Measurements from ENCODE around the gene TNFSF15.

TNFSF15 gene

GRCh38 chr9:114824110-114824509 is 18.3 kb upstream of the TNFSF15 start:
- no peak for DNase-seq

GRCh38 chr9:114823441-114823840 is 17.6 kb upstream of the TNFSF15 start:
- DNase-seq, result no peak

DNA sequence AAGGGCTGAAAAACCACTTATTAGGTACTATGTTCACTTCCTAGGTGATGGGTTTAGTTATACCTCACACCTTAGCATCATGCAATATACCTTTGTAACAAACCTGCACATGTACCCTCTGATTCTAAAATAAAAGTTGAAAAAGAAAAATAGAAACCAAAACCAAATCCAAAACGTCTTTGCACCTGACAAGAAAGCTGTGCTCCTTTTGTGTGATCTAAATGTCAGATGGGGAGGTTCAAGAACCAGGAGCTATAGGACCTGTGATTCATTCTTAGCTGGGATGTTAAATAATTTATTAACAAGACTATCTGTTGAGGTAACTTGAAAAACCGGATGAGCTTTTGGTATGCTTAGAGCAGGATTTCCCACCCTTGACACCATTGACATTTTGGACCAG is 16.9 kb upstream of the TNFSF15 start:
- no peak for DNase-seq

DNA sequence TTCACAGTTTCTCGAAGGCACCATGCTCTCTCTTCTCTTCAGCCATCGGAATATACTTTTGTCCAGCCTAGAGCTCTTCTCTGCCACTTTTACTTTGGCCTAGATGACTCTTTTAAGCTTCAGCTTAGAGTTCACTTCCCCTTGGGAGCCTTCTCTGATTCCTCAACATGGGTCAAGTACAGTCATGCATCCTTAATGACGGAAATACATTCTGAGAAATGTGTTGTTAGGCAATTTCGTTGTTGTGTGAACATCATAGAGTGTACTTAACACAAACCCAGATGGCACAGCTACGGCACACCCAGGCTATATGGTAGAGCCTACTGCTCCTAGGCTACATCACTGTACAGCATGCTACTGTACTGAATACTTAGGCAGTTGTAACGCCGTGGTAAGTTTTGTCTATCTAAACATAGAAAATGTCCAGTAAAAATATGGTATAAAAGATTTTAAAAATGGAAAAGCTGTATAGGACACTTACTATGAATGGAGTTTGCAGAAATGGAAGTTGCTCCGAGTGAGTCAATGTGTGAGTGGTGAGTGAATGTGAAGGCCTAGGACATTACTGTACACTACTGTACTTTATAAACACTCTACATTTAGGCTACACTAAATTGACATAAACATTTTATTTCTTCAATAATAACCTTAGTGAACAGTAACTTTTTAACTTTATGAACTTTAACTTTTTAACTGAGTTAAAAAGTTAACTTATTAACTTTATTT is 15.1 kb upstream of the TNFSF15 start:
- no peak for DNase-seq

DNA sequence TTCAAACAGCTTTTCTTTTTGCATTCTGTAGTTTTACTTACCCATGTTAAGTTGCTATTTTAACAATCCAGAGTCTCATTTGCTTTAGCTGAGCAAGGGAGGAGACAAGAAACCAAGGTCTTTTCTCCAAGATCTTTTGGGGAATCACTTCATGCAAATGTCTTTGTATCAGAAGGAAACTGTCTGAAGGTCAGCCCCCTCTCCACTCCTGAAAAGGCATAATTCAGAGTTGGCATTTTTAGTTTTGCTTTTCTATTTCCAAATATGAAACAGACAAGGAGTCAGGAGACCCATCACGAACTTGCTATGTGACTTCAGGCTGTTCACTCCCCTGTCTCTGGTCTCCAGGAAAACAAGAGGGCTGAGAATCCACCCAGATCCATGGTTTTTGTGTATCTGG is 12.3 kb upstream of the TNFSF15 start:
- DNase-seq, result no peak

- DNase-seq, result no peak
Observed at GRCh38 chr9:114813717-114814418, 8.0 kb upstream of the TNFSF15 start.

DNA sequence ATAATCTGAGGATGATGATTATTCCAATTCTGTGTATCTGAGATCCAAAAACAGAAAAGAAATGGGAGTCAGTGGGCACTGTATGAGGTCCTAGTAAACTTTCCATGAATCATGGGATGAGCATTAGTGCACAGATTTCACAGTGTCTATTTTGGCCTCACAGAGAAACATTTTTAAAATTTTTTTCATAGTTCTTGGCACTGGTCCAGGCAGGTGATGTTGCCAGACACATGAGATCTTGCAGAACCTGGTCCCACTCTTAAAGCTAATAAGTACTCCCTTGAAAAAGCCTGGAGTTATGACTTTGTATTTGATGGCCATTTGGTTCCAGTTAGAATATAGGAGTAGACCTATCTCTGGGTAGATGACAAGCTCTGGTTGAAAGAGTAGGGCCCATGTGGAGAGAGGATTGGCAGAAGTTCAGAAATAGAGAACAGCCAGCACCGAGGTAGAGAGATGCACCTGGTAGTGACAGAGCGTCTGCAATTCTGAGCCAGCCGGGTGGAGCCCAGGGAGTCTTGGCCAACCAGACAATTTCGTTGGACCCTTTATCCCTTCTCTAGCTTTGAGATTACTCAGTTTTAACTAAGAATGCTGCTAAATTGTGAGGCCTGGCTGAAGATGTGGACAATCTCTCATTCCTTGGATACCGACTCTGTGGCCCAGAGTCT is 6.3 kb upstream of the TNFSF15 start:
- DNase-seq, result no peak

DNA sequence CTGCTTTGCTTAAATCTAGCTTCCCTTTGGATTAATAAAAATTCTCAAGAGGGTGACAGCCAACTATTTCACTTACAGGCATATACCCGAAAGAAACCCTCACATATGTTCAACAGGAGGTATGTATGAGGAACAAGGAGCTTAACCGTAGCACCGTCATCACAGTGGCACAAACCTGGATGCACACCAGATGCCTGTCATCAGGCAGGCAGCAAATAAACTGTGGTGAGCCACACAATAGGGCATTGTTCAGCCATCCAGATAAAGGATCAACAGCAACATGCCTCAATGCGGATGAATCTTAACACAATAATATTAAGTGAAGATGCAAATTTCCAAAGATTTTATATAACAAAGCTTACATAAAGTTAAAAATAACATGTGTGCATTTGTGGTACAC is 5.5 kb upstream of the TNFSF15 start:
- no peak for DNase-seq

DNA sequence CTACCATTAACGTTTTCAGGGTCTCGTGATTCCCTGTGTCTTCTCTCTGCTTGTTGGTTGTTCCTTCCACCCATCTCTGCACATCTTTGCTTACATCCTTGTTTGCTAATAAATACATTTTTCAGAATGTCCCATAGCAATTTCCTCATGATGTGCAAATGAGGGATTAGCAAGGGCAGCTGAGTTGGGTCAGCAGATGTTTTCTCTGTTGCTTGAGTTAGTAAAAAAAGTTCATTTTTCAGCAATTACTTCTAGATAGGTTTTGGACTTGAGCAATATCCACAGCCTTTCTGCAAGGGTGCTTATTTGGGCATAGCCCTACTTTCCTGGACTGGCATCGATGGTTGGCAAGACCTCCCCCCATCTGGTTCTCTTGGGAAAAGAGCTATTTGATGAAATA is 4.8 kb upstream of the TNFSF15 start:
- no peak for DNase-seq

DNA sequence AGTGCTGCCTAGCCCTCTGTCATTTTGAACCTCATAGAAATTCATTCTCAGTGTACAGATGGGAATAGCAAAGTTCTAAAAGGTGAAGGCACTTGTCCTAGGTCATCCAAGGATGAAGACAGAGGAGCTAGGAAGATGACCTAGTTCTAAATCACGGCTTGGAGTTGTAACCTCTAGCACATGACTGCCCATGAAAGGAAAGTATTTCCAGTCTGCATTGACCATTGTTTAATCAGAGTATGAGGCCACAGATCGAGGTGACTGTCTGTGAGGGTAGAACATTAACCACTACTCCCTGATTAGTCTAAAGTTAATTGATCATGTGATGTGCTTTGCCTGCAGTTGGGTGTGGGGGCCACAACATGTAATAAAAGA is 674 bp upstream of the TNFSF15 start:
- no peak for DNase-seq

- no peak for DNase-seq
Observed at GRCh38 chr9:114804505-114804904, 1.3 kb downstream of the TNFSF15 start.

- no peak for DNase-seq
Observed at GRCh38 chr9:114803479-114804265, 2.2 kb downstream of the TNFSF15 start.

DNA sequence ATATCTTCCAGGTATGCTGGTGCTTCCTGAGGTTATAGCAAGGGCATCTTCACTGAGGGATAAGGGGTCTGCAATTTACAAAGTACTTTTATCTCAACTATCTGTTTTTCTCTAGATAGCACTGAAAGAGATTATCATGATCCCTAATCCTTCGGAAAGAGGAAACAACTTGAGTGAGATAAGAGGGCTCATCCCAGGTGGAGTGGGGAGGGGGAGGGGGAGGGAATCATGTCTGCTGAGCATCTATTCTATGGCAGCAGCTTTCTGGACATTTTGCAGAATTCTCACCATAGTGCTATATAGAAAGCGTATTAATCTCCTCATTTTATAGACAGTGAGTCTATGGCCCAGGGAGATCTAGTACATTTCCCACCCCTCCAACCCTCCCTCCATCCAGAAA is 5.9 kb downstream of the TNFSF15 start:
- no peak for DNase-seq

- DNase-seq, result peak; percentile 50
Observed at GRCh38 chr9:114799441-114799840, 6.4 kb downstream of the TNFSF15 start.

DNA sequence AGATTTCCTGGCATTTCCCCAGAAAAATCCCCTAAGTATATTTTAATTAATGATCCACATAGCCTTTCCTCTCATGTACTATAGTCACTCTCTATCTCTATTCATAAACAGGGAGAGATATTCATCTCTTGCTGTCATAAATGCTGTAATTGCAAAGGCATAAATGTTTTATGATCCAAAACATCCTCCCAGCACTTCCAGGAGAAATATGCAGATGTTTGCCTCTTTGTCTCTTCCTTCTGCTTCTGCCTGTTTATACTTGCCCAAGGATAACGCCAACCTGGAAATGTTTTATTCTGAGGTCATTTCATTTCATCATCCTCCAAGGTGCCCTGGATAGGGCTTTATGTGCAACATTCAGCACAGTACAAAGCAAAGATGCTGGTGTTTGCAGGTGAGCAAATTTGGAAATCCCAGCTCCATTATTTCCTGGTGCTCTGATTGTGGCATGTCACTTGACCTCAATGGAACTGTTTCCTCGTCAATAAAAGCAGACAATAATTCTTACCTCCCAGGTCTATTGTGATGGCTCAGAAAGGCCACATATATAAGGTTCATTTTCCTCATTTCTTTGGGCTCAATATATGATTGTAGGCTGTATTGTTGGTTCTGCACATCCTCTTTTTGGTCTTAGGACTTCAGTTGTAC is 6.9 kb downstream of the TNFSF15 start:
- DNase-seq, result no peak

GRCh38 chr9:114798101-114798500 is 7.7 kb downstream of the TNFSF15 start:
- DNase-seq, result no peak

- no peak for DNase-seq
Observed at GRCh38 chr9:114792396-114792795, 13.4 kb downstream of the TNFSF15 start.

DNA sequence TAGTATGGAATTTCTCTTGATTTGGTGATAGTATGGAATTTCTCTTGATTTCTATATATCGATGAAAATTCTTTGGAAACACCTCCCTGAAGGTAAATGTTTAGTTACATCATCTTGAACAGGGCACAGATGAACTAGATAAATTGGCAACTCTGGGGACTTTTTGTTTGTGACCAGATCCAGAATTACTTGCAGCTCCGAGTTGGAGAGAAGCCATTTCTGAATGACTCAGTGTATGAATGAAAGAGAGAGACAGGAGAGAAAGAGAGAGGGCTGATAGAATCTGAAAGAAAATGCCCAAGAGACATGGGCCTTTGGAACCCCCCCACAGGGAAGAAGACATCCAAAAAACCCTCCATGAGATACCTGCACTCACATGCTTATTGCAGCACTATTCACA is 14.1 kb downstream of the TNFSF15 start:
- DNase-seq, result no peak

DNA sequence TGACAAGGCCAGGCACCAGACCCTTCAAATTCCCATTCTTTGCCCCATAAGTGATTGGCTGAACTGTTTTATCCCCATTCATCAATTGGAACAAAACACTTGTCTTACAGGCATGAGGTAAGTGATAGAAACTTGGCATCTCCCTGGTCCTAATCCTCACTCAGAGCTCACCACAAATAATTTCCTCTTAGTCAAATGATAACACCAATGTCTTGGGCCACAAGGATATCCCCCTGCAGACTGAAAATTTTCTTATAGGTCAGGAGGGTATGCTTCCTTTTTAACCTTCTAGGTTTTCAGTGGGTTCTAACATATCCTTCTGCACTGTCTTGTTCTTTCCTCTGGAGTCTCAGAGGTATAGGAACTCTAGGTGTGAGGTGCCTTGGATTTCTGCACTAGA is 14.5 kb downstream of the TNFSF15 start:
- no peak for DNase-seq

GRCh38 chr9:114790521-114790920 is 15.3 kb downstream of the TNFSF15 start:
- no peak for DNase-seq

GRCh38 chr9:114789006-114789405 is 16.8 kb downstream of the TNFSF15 start:
- DNase-seq, result no peak

DNA sequence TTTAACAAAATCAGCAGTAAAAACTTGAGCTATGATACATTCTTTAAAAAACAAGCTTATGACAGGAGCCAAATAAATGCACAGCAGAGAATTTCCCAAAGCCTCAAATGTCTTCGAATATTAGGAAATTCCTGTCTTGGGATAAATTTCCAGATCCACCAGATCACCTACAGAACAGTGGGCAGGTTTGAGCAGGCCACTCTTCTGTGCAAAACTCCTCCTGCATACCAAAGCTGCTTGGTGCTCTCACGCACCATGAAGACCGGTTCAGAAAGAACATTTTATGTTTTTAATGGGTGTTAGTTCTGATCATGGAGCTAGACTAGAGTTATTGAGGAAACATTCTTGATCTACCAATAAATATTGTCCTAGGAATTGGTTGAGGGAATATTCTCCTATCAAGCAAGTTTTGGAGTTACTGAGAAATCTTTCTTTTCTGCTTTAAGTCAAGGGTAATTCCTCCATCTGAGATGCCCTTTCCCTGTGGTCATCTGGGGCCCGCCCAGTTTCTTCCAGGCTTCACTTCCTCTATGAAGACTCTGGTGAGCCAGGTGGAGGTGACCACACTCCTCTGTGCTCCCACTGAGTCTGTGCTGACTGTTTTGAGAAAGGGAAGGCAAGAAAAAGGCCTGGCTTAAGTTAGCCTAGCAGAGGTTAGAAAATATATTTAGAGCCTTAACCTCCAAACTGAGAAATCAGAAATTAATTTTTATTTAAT is 17.9 kb downstream of the TNFSF15 start:
- no peak for DNase-seq

Data from NCI-H510A treated with DMSO at 0.1 percent for 48 hours (cell line).